ENCODE measurements around the gene RBFOX1. TPM values are rescaled to one million over a fixed set of nuclear protein-coding genes. Genes with fewer than 3 reads are reported as not detected.

The RBFOX1 gene
- total RNA-seq, 2 donors from 2014 or later = 1.6 to 2.6 TPM

DNA sequence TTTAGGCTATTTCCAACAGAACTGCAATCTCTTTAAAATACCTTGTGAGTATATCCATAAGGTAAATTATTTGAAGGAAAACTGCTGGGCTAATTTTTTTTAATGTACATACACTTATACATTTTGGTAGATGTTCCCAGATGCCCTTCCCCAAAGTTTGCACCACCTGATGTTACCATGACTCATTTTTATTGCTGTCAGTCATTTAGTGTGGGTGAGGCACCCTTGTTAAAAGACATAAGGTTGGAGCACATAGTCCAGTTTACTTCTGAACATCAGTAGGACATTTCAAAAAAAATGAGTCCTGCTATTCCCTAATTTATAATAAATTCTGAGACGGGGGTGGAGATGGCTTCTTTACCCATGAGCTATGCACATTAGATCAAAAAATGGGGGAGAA, 138.6 kb downstream of the RBFOX1 start:
- no peaks in the 10 kb centered on the region for H3K36me3 ChIP-seq
- H3K4me3 ChIP-seq = no peak overlapping the region
- H3K27me3 ChIP-seq = no peaks in the 10 kb centered on the region
- TF ChIP-seq, protein P1, sequence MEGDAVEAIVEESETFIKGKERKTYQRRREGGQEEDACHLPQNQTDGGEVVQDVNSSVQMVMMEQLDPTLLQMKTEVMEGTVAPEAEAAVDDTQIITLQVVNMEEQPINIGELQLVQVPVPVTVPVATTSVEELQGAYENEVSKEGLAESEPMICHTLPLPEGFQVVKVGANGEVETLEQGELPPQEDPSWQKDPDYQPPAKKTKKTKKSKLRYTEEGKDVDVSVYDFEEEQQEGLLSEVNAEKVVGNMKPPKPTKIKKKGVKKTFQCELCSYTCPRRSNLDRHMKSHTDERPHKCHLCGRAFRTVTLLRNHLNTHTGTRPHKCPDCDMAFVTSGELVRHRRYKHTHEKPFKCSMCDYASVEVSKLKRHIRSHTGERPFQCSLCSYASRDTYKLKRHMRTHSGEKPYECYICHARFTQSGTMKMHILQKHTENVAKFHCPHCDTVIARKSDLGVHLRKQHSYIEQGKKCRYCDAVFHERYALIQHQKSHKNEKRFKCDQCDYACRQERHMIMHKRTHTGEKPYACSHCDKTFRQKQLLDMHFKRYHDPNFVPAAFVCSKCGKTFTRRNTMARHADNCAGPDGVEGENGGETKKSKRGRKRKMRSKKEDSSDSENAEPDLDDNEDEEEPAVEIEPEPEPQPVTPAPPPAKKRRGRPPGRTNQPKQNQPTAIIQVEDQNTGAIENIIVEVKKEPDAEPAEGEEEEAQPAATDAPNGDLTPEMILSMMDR (IDR thresholded peaks at IDR 0.05) = no peak
- no peaks in the 10 kb centered on the region for H3K9me3 ChIP-seq
- H3K27ac ChIP-seq = no peak overlapping the region
- H3K4me1 ChIP-seq = no peaks in the 10 kb centered on the region
- DNase-seq = no peak
- intact Hi-C loops (cut with DNase I) = no loop called here
- H3K9ac ChIP-seq (ENCODE audit: low read depth in 2 of 2, low read length in 2 of 2) = no peak overlapping the region

DNA sequence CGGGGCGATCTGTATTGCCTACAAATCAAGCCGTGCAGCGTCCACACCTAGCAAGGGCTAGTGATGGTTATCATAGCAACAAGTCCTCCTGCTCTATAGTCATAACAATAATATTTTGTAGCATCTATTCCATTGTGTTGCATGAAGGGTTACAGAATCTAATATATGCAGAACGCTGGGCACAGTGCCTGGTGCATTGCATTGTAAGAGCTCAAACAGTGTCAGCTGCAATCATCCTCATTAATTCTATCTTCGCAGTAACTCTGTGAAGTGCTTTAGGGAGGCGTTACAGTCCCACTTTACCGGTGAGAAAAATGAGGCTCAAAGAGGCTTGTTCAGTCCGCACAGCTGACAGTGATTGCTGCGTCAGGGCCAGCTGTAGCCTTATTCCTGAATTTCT, 149.4 kb downstream of the RBFOX1 start:
- Histone ChIP-seq H3K36me3 (no peaks in the 10 kb centered on the region), H3K27ac (no peak overlapping the region), H3K9ac (ENCODE audit: low read depth in 2 of 2, low read length in 2 of 2) (no peak overlapping the region), H3K27me3 (no peaks in the 10 kb centered on the region), H3K4me3 (no peak overlapping the region), H3K9me3 (no peaks in the 10 kb centered on the region), H3K4me1 (no peaks in the 10 kb centered on the region)
- TF ChIP-seq, protein P1 (IDR thresholded peaks at IDR 0.05) = no peak
- intact Hi-C loops (cut with DNase I) = no loop called here
- DNase-seq = no peak

DNA sequence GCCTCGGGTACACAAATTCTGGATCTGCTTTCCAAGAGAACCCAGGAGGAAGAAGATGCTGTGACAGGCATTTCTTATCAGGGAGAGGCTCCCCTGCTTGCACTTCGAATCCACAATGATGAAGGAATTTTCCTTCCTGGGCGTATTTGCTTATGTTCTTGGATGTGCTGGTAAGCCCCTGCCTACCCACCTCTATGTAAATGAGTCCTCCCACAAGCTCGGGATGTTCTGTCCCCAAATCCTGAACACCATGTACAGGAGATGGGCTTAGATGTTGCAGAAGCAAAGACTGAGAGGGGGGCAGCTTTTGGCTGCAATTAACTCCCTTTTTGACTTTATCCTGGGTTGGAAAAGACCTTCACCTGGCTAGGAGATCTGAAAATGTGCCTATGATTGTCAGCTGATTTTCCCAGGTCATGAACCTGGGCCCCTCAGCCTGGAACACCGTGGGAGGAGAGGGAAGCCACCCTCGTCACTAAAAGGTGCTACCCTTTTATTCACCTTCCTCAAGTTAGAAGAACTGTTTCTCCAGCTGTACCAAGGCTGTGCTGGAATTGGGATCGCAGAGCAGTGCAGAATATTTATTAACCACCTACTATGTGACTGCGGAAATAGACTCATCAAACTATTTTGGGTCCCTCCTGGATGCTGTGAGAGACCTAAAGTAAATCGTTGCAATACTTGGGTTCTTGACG, 150.1 kb downstream of the RBFOX1 start:
- intact Hi-C loops (cut with DNase I) = no loop called here

DNA sequence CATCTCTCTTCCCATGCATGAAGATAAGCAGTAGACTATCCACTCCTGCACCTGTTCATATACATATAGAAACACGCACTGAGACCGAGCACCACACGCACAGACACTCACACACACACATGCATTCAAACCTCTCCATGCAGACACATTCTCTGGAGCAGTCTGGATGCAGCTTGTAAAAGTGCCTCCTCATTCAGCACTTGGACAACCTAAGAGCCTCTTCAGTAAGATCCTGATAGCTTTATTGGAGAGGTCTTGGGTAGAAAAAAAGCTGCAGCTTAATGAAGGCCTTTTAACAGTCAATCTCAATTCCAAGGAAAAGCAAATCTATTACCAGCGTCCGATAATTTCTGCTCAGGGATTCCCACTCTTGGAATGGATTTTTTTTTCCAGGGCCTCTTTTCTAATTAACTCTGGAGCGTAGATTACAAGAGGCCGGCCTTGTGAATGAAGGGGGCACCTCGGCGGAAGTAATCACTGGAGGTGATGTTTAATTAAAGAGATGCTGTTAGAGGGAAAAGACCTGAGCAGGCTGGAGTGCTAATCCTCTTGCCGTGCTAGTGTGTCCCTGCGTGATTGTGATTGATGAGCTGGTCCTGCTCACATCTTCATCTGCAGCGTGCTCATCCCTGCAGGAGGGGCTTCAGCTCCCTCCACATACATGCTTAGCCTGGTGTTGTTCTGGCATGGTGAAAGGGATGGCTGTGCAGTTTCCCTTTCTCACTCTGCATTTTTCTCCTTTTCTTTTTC, 155.1 kb downstream of the RBFOX1 start:
- H3K27me3 ChIP-seq = no peaks in the 10 kb centered on the region
- no peak overlapping the region for H3K4me3 ChIP-seq
- no peaks in the 10 kb centered on the region for H3K36me3 ChIP-seq
- no peak overlapping the region for H3K9ac ChIP-seq (ENCODE audit: low read depth in 2 of 2, low read length in 2 of 2)
- intact Hi-C loops (cut with DNase I) = no loop called here
- no peak overlapping the region for H3K27ac ChIP-seq
- TF ChIP-seq, protein P1 (IDR thresholded peaks at IDR 0.05) = no peak
- H3K9me3 ChIP-seq = no peaks in the 10 kb centered on the region
- DNase-seq = no peak
- no peaks in the 10 kb centered on the region for H3K4me1 ChIP-seq

More for the DNA sequence above, 150.1 kb downstream of the RBFOX1 start:
- TF ChIP-seq, protein P1 (IDR thresholded peaks at IDR 0.05) = no peak
- no peaks in the 10 kb centered on the region for H3K36me3 ChIP-seq
- H3K9ac ChIP-seq (ENCODE audit: low read depth in 2 of 2, low read length in 2 of 2) = no peak overlapping the region
- no peak overlapping the region for H3K27ac ChIP-seq
- H3K4me3 ChIP-seq = no peak overlapping the region
- DNase-seq = no peak
- no peaks in the 10 kb centered on the region for H3K9me3 ChIP-seq
- no peaks in the 10 kb centered on the region for H3K4me1 ChIP-seq
- no peaks in the 10 kb centered on the region for H3K27me3 ChIP-seq

DNA sequence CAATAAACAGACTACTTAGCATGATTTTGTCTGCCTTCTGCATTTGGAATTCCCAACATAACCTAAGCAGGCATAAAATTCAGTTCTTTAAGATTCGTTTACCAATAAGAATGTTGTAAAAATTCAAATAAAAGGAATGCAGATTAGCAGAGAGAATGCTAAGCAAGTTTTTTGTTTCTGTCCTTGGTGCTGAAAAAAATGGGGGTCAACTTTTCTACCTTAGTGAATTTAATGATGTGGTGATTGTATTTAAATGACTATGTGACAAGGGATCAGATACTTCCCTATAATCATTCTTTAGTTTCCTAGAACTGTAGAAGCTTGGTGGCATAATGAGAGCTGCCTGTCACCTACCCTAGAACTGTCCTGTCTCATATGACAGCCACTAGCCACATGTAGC, 159.5 kb downstream of the RBFOX1 start:
- Histone ChIP-seq H3K9me3 (no peaks in the 10 kb centered on the region), H3K36me3 (no peaks in the 10 kb centered on the region), H3K4me3 (no peak overlapping the region), H3K27me3 (no peaks in the 10 kb centered on the region), H3K27ac (no peak overlapping the region), H3K4me1 (no peaks in the 10 kb centered on the region), H3K9ac (ENCODE audit: low read depth in 2 of 2, low read length in 2 of 2) (no peak overlapping the region)
- intact Hi-C loops (cut with DNase I) = no loop called here
- TF ChIP-seq, protein P1 (IDR thresholded peaks at IDR 0.05) = no peak
- DNase-seq = no peak

All from colonic mucosa (tissue), 4 donors.